ES-I3 (cell line): ENCODE measurements around the gene C19orf81.

Experiments used
- H3K36me3 ChIP-seq: 2 replicates; pipeline ENCODE4 v1.6.1; 2013; ENCODE audit warnings: mild to moderate bottlenecking, low read length, control low read depth, moderate library complexity; ENCODE audit not compliant: insufficient read depth
- H3K4me1 ChIP-seq: 2 replicates; pipeline ENCODE4 v1.6.1; 2013; ENCODE audit warnings: mild to moderate bottlenecking, control low read depth, low read length; ENCODE audit not compliant: insufficient read depth
- H3K9ac ChIP-seq: 2 replicates; pipeline ENCODE4 v1.6.1; 2013; ENCODE audit warnings: low read depth, mild to moderate bottlenecking, low read length, moderate library complexity
- H3K9me3 ChIP-seq: 2 replicates; pipeline ENCODE4 v1.6.1; 2013; ENCODE audit warnings: mild to moderate bottlenecking, low read length, moderate library complexity; ENCODE audit not compliant: control insufficient read depth, insufficient read depth

Gene C19orf81

DNA sequence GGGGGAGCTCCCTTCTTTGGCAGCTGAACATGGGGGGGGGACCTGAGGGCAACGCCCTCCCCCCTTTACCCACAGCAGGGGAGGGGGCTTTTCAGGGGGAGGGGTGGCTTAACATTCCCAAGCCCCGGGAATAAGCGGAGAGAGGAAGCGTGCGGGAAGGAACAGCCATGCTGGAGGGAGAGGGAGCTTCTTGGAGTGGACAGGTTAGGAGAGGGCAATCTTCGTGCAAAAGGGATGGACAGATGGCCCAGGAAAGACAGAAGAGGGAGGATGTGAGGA is 10.8 kb downstream of the C19orf81 start:
- no peaks in the 10 kb centered on the region for H3K36me3 ChIP-seq
- H3K9me3 ChIP-seq: no peaks in the 10 kb centered on the region
- H3K9ac ChIP-seq: peak overlapping the region; percentile 15; the same call in 1 of the 2 replicates
- peaks cover 4% of the 10 kb centered on the region for H3K4me1 ChIP-seq

DNA sequence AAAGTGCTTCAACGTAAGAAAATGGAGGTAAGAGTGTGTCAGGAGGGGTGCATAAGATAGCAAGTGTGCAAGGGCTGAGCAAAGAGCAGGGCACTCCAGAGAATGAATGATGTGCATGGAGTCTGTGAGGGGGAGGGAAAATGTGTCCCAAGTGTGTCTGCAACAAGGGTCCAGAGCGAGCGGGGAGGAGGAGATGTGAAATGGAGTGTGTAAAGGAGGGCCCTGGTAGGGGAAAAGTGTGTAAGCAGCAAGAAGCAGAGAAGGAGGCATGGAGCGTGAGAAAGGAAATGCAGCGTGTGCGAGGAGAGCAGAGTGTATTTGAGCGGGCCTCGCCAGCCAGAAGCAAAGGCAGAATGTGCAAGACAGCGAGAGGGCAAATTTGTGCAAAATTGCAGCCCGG is 11.8 kb downstream of the C19orf81 start:
- Histone ChIP-seq H3K9me3 (no peaks in the 10 kb centered on the region), H3K4me1 (peaks cover 4% of the 10 kb centered on the region), H3K9ac (no peak overlapping the region), H3K36me3 (no peaks in the 10 kb centered on the region)

DNA sequence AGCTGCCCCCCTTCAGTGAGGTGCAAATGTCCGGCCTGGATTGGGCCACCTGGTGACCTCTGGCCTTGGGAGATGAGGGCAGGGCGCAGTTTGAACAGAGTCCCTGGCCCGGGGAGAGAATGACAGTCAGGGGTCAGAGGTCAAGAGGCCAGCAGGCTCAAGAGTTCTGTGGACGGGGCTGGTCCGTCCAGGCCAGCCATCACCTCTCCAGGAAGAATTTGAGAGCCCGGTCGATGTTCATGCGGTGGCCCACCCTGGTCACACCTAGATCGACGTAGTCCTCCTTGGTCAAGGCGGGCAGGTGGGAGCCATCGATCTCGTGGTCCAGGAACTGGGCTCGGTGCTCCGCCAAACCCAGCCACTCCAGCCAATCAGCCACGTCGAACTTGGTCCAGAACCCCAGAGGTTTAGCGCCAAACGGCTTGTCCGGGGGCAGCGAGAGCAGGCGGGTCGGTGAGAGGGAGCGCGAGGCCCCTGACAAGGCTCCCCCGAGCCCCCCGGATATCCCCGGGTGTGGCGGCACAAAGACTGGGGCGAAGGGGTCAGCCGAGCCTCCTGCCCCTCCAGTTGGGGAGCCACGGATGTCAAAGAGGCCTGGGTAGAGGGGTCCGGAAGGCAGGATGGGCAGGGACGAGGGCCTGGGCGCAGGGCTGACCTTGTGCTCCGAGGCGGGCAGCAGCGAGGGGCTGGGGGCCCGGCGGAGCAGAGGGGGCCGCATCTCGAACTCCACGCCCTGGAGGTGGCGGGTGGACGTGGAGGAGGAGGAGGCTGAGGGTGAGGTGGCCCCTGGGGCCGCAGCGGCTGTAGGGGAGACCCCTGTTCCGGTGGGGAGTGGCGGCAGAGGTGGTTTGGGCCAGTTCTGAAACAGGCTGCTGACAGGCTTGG is 12.8 kb downstream of the C19orf81 start:
- no peaks in the 10 kb centered on the region for H3K36me3 ChIP-seq
- H3K4me1 ChIP-seq: peaks cover 4% of the 10 kb centered on the region
- H3K9me3 ChIP-seq: no peaks in the 10 kb centered on the region
- H3K9ac ChIP-seq: no peak overlapping the region

DNA sequence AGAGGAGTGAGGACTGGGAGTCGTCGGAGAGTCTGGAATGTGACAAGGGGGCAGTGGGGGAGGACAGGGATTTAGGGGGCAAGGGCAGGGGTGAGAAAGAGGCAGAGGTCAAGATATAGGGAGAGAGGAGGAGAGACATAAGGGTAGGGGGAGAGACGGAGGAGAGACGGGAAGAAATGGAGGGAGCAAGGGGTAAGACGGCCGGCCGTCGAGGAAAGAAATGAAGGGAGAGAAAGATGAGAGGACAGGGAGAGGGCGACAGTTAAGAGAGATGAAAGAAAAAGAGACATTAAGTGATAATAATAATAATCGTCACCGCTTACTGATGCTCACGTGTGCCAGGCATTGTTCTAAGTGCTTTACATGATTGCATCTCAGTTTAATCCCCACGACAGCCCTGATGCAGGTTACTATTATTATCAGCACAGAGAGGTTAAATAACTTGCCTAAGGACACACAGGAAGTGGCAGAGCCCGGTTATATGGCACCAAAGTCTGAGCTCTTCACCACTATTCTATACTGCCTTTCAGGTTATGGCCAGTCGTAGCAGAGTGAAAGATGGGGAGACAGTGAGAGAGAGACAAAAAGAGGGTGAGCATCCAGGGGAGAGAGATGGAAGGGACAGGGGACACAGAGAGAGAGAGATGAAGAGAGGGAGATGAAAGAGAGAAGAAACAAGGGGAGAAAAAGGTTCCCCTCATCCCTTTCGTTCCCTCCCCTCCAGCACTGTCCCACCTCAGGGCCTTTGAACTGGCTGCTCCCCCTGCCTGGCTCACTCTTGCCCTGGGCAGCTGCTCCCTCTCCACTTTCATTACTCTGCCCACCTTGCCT is 13.6 kb downstream of the C19orf81 start:
- Histone ChIP-seq H3K9ac (no peak overlapping the region), H3K36me3 (no peaks in the 10 kb centered on the region), H3K4me1 (no peaks in the 10 kb centered on the region; the same call in 1 of the 2 replicates), H3K9me3 (no peaks in the 10 kb centered on the region)

DNA sequence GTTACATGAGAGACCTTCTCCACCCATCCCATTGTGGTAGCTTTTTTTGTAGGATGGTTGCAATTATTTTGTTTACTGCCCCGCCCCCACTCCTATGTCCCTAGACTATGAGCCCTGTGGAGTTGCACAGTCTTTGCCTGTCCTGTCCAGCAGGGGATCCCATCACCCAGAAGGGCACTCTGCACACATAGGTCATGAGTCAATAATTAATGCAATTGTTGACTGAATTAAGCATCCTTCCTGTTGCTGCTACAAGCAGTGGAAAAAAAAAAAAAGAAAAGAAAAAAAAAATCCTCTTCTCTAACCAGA is 14.2 kb downstream of the C19orf81 start:
- Histone ChIP-seq H3K36me3 (no peaks in the 10 kb centered on the region), H3K9me3 (no peaks in the 10 kb centered on the region), H3K4me1 (no peaks in the 10 kb centered on the region; the same call in 1 of the 2 replicates), H3K9ac (no peak overlapping the region)

DNA sequence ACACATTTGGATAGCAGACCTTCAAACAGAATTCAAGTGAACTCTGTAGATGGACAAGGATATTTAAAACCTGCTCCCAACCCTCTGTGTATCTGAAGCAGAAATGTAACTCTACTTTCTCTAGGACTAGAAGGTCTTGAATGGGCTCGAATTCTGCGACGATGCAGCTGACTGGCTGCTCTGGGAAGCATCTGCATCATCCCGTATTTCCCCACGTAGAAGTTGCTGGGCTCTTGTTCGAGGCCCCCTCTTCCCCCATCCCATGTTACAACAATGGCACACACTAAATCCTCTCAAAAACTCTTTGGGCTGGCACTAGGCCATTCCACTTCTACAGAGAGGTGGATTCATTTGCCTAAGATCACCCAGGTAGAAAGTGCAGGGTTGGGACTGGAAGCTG is 15.0 kb downstream of the C19orf81 start:
- Histone ChIP-seq H3K36me3 (no peaks in the 10 kb centered on the region), H3K4me1 (no peaks in the 10 kb centered on the region; the same call in 1 of the 2 replicates), H3K9ac (no peak overlapping the region), H3K9me3 (no peaks in the 10 kb centered on the region)

DNA sequence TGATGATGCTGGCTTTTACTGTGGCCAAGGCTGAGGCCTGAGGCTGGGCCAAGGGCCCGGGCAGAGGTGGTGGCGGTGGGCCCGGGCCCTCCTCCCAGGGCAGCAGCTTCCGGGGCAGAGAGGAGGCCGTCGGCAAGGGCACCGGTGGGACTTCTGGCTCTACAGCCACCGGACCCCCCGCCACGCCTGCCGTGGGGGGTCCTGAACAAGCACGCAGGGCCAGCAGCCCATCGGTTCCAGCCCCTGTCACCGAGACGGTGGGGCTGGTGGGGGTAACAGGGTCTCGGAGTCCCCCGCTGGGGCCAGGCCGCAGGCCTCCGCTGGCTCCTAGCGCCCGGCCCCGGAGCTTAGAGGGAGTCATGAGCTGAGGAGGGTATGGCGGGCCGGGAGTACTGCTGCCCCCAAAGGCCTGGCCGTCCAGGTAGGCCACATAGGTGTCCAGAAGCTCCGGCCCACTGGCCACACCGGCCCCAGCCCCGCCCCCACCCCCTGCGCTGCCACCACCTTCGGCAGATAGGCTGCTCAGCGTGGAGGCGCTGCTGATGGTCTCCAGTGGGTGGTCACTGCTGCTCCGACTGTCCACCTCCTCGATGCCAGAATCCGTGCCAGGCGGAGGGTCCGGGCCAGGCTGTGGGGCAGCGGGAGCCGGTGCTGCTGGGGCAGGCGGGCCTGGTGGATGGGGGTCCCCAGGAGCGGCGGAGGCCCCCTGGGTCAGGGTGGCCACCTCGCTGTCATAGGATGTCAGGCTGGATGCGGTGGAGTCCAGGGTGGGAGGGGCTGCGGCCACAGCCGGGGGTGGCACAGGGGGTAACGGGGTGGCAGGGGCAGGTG is 17.3 kb downstream of the C19orf81 start:
- Histone ChIP-seq H3K9me3 (no peaks in the 10 kb centered on the region), H3K9ac (no peak overlapping the region), H3K36me3 (no peaks in the 10 kb centered on the region)

DNA sequence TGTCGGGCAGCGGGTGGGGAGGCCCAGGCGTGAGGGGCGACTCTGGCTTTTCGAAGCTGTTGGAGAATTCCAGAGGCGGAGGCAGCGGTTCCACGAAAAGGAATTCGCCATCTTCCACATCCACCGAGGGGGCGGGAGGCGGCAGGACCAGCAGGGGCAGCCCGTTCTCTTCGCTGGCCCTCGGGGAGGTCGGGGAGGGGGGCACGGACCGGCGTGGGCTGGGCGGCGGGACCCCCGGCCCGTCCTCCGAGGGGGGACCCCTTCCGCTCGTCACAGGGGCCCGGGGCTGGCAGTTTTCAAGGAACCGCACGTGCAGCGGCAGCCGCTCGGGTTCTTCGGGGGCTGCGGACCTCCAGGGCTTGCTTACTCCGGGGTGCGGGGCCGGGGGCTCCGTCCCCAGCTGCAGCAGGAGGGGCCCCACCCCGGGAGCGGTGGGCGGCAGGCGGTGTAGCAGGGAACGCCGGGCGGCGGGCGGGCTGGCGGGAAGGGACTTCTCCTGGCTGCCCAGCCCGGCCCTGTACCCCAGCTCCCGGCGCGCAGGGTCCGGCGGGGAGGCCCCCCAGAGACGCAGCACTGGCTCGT is 18.0 kb downstream of the C19orf81 start:
- Histone ChIP-seq H3K9ac (no peak overlapping the region; the same call in 1 of the 2 replicates), H3K4me1 (no peaks in the 10 kb centered on the region; the same call in 1 of the 2 replicates), H3K9me3 (no peaks in the 10 kb centered on the region), H3K36me3 (no peaks in the 10 kb centered on the region)

More for the DNA sequence above, 17.3 kb downstream of the C19orf81 start:
- H3K4me1 ChIP-seq: no peaks in the 10 kb centered on the region; the same call in 1 of the 2 replicates

DNA sequence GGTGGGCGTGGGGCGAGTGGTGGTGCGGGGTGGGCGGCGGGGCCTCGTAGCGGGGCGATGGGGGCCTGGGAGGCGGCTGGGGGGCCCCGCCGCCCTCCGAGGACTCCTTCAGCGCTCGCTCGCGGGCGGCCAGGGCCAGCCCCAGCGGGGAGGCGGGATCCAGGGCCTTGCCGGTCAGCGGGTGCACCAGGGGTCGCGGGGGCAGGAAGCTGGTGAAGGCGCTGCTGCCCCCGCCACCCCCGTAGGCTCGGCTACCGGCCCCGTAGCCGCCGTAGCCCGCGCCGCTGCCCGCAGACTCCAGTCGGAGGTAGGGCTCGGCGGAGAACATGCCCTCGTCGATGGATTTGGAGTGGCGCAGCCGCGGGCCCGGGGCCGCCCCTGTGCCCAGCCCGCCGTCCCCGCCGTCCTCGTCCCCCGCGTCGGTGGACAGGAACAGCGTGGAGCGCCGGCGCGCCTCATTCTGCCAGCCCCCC is 18.6 kb downstream of the C19orf81 start:
- Histone ChIP-seq H3K4me1 (no peaks in the 10 kb centered on the region; the same call in 1 of the 2 replicates), H3K36me3 (no peaks in the 10 kb centered on the region), H3K9me3 (no peaks in the 10 kb centered on the region), H3K9ac (peak overlapping the region; percentile 28; the same call in 1 of the 2 replicates)

DNA sequence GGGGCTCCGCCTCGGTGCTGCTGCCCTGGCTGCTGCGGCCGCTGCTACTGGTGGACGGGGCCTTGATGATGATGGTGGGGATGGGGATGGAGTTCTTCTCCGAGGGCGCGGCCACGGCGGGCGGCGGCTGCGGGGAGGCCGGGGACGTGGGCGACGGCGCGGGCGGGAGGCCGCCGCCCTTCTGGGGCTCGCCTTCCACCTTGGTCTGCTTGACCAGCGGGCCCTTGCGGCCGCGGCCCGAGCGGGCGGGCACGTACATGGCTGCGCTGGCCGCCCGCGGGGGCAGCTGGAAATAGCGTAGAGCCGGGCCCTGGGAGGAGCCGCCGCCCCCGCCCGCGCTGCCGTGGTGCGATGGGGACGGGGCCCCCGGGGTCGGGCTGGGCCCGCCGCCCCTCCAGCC is 19.2 kb downstream of the C19orf81 start:
- no peaks in the 10 kb centered on the region for H3K9me3 ChIP-seq
- no peaks in the 10 kb centered on the region for H3K36me3 ChIP-seq
- H3K9ac ChIP-seq: peak overlapping the region; percentile 24; the same call in 1 of the 2 replicates
- H3K4me1 ChIP-seq: no peaks in the 10 kb centered on the region; the same call in 1 of the 2 replicates

DNA sequence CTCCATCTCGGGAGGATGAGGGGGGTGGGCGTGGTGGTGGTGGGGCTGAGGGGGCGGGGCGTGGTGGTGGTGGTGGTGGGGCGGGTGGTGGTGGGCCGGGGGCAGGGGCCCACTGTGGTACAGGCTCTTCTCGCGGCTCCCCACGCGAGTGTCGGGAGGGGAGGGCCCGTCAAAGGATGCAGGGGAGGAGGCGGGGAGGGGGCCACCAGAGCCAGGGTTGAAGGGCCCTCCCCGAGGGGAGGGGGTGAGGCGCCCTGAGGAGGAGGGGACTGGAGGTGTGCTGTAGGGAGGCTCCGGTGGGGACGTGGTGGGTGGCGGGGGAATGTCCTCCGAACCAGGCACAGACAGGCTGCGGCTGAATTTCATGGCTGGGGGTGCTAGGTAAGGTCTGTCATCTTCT is 19.6 kb downstream of the C19orf81 start:
- Histone ChIP-seq H3K4me1 (no peaks in the 10 kb centered on the region; the same call in 1 of the 2 replicates), H3K9me3 (no peaks in the 10 kb centered on the region), H3K9ac (no peak overlapping the region), H3K36me3 (no peaks in the 10 kb centered on the region)

DNA sequence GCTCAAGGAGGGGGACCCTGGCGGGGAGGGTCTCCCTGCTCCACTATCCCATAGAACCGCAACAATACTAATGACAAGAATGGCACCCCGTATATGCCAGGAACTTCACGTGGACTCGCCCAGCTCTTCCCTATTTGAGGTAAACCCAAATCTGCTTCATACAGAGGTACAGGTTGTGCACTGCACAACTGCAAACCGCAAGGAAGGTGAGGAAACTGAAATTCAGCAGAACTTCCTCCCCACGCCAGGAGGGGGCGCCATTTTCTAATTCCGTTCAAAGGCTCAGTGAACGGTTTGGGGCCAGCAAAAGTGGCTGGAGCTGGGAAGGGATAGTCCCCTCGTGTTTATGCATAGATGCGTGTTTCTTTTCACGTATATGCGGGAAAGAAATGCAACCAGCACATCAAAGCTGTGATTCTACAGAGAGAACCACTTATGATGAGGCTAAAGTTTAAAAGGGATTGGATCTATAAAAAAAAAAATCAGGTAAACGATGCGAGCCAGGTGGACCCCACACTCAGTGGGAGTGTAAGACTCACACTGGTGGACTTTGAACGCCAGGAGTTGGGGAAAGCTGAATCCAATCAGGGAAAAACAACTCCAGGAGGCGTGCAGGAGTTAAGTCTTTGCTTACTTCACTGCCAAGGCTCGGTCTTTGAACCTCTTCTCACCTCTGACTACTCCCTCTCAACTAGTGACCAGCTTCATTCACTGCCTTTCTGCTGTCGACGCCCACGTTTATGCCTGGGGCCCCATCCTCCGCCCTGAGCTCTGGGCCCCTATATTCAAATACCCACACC is 20.3 kb downstream of the C19orf81 start:
- Histone ChIP-seq H3K4me1 (peaks cover 5% of the 10 kb centered on the region; the same call in 1 of the 2 replicates), H3K9ac (no peak overlapping the region), H3K36me3 (no peaks in the 10 kb centered on the region), H3K9me3 (no peaks in the 10 kb centered on the region)

DNA sequence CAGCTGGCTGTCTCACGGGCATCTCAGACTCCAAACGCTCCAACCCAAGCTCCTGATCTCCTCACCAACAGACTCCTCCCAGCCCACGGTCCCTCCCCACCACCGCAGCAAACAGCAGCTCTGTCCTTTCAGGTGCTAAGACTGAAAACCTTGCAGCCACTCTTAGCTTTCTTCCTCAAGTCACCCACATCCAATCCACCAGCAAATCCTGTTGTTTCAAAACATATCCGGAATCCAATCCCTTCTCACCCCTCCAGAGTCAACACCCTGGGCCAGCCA is 20.8 kb downstream of the C19orf81 start:
- no peak overlapping the region for H3K9ac ChIP-seq
- peaks cover 5% of the 10 kb centered on the region; the same call in 1 of the 2 replicates for H3K4me1 ChIP-seq
- no peaks in the 10 kb centered on the region for H3K36me3 ChIP-seq
- no peaks in the 10 kb centered on the region for H3K9me3 ChIP-seq
